ENCODE measurements around the gene ADGRV1. TPM values are rescaled to one million over a fixed set of nuclear protein-coding genes. Genes with fewer than 3 reads are reported as not detected.

The ADGRV1 gene
- polyA plus RNA-seq, 2 of the 4 experiments (the other 2 are of a cell fraction): 0.70 to 3.7 TPM

- TF ChIP-seq EHF (CRISPR knock-in tag; IDR thresholded peaks at IDR 0.05): no peak
- POLR2A ChIA-PET: interaction anchor here (2.5 to 3.1 kb wide), 2 partner anchors 55 to 119 kb away, joined by 13 read pairs; partner anchors contain the start of genes CETN3, MBLAC2 and POLR3G
- WGBS (ENCODE audit: missing lambda C conversion rate): 6% methylated on average over 18 of the region's 18 CpGs
Observed at GRCh38 chr5:90528601-90529193, 29.9 kb upstream of the ADGRV1 start.

GRCh38 chr5:90529194-90529938 lies 29.2 kb upstream of the ADGRV1 start, which contains the start of gene LYSMD3:
Gene LYSMD3, minus strand, starts transcription at chr5:90529584. Its CDS starts 4,295 bp downstream, at chr5:90525289.
- POLR2A ChIA-PET: interaction anchor here (2.5 to 3.1 kb wide), 2 partner anchors 55 to 120 kb away, joined by 13 read pairs; partner anchors contain the start of genes CETN3, MBLAC2 and POLR3G

More at GRCh38 chr5:90528601-90529193, 29.9 kb upstream of the ADGRV1 start:
- H3K4me2 ChIP-seq: peak overlapping the region; percentile 87
- H3K4me3 ChIP-seq: peak overlapping the region; percentile 95
- H3K27ac ChIP-seq: peak overlapping the region; percentile 93
- peaks cover 21% of the 10 kb centered on the region for H3K4me1 ChIP-seq
- DNase-seq (ENCODE audit: low read depth in 1 of 2, low spot score in 1 of 2) (peak in 1 of 2 experiments; percentile 13), FAIRE-seq (no peak), ATAC-seq (peak; percentile 6; a peak in 4 of 6 replicates)
- no peaks in the 10 kb centered on the region for H3K9me3 ChIP-seq
- CTCF ChIA-PET: interaction anchor here (0.6 to 3.7 kb wide), 8 partner anchors 10 to 161 kb away, joined by 3 to 60 read pairs (median 3); no protein-coding TSS in a partner anchor

GRCh38 chr5:90529939-90530677 lies 28.5 kb upstream of the ADGRV1 start:
- DNase-seq (ENCODE audit: low read depth in 1 of 2, low spot score in 1 of 2): peak; percentile 78
- POLR2A ChIA-PET: interaction anchor here (2.5 to 3.1 kb wide), 2 partner anchors 56 to 120 kb away, joined by 13 read pairs; partner anchors contain the start of genes CETN3, MBLAC2 and POLR3G
- Histone ChIP-seq H3K4me1 (peaks cover 21% of the 10 kb centered on the region), H3K9me3 (no peaks in the 10 kb centered on the region), H3K4me3 (peak overlapping the region; percentile 95), H3K4me2 (peak overlapping the region; percentile 71), H3K27ac (peak overlapping the region; percentile 86 to 89)
- peak; percentile 82 to 85 for ATAC-seq
- CTCF ChIA-PET: interaction anchor here (0.6 to 3.7 kb wide), 32 partner anchors 9 to 342 kb away, joined by 3 to 60 read pairs (median 4); partner anchors contain the start of gene ADGRV1
- WGBS (ENCODE audit: missing lambda C conversion rate): 6% methylated on average over 13 of the region's 13 CpGs
- FAIRE-seq: no peak
- no peak for TF ChIP-seq FOSB (CRISPR knock-in tag; IDR thresholded peaks at IDR 0.05)
- peak in 1 of 2 experiments; percentile 14; a peak in 1 of 5 replicates for TF ChIP-seq JUN (IDR thresholded peaks at IDR 0.05)
- no peak for TF ChIP-seq PBX3 (IDR thresholded peaks at IDR 0.05)
- TF ChIP-seq TP53 (CRISPR knock-in tag; IDR thresholded peaks at IDR 0.05): no peak
- TF ChIP-seq ZSCAN20 (CRISPR knock-in tag; IDR thresholded peaks at IDR 0.05): no peak
- TF ChIP-seq EHMT2 (IDR thresholded peaks at IDR 0.05; ENCODE audit: low read depth): no peak
- TF ChIP-seq NR3C1 (IDR thresholded peaks at IDR 0.05): no peak
- no peak for TF ChIP-seq KDM1A (IDR thresholded peaks at IDR 0.05; ENCODE audit: low read depth)
- no peak for TF ChIP-seq HOXB5 (CRISPR knock-in tag; IDR thresholded peaks at IDR 0.05)
- peak; percentile 83 to 89 for TF ChIP-seq RAD21 (conservative IDR thresholded peaks at IDR 0.05 in 1 of 2, IDR thresholded peaks at IDR 0.05 in 1 of 2)
- no peak for TF ChIP-seq GATA3 (IDR thresholded peaks at IDR 0.05; ENCODE audit: borderline replicate concordance)
- TF ChIP-seq KDM5A (IDR thresholded peaks at IDR 0.05): 0 out of 2 replicates have a peak, but pooled peaks have one; percentile 49
- TF ChIP-seq HOXB13 (CRISPR knock-in tag; IDR thresholded peaks at IDR 0.05; ENCODE audit: low read depth): no peak
- TF ChIP-seq CTCF (IDR thresholded peaks at IDR 0.05): peak; percentile 89

More at GRCh38 chr5:90529194-90529938, 29.2 kb upstream of the ADGRV1 start, which contains the start of gene LYSMD3:
- ATAC-seq: peak; percentile 92 to 97
- peaks cover 21% of the 10 kb centered on the region for H3K4me1 ChIP-seq
- peak within 1 kb of the TSS; percentile 93 for H3K27ac ChIP-seq
- TF ChIP-seq JUN (IDR thresholded peaks at IDR 0.05) (peak; percentile 16 to 76; a peak in 2 of 5 replicates), CTCF (IDR thresholded peaks at IDR 0.05) (no peak), POLR2A (IDR thresholded peaks at IDR 0.05; ENCODE audit: low read length) (peak; percentile 82), MAX (IDR thresholded peaks at IDR 0.05) (peak; percentile 56; the same call in 1 of the 2 replicates), RNF2 (IDR thresholded peaks at IDR 0.05; ENCODE audit: borderline replicate concordance, low read depth) (no peak), FOSL2 (IDR thresholded peaks at IDR 0.05) (no peak), FOSL2 (CRISPR knock-in tag; IDR thresholded peaks at IDR 0.05) (peak; percentile 69; the same call in 1 of the 2 replicates), PHF8 (IDR thresholded peaks at IDR 0.05; ENCODE audit: borderline replicate concordance, low read depth) (peak; percentile 81), MYC (IDR thresholded peaks at IDR 0.05; ENCODE audit: borderline replicate concordance, low read length) (peak; percentile 62)
- no peak for FAIRE-seq
- H3K4me3 ChIP-seq: peak within 1 kb of the TSS; percentile 95
- DNase-seq (ENCODE audit: low read depth in 1 of 2, low spot score in 1 of 2): peak; percentile 89 to 97
- no peaks in the 10 kb centered on the region for H3K9me3 ChIP-seq
- CTCF ChIA-PET: interaction anchor here (0.6 to 3.7 kb wide), 28 partner anchors 8 to 341 kb away, joined by 3 to 60 read pairs (median 4); partner anchors contain the start of gene ADGRV1
- peak within 1 kb of the TSS; percentile 87 for H3K4me2 ChIP-seq
- whole genome bisulfite sequencing (ENCODE audit: missing lambda C conversion rate): under 1% methylated on average over 26 of the region's 64 CpGs
